Right renal cortex interstitium (tissue), 3 donors: ENCODE measurements around the gene RNASEL. TPM values are rescaled to one million over a fixed set of nuclear protein-coding genes. Genes with fewer than 3 reads are reported as not detected.
"Not testable (repeated sequence)": the region's sequence is repeated elsewhere in the genome, so short reads cannot be mapped to it uniquely, and the experiment has no call there.

Experiments used
- DNase-seq, 3 donors: peaks; one replicate each; pipeline ENCODE4 v3.0.0-alpha.2; 2013; ENCODE audit warnings: low read depth in 3 of 3, low spot score in 2 of 3
- polyA plus RNA-seq, 3 donors: library from polyadenylated mRNA; unstranded; fragments of 120-200 nt; gene quantifications; one replicate each; pipeline ENCODE4 v1.2.1, GENCODE V29; 2013; ENCODE audit not compliant: insufficient read length in 3 of 3

RNASEL gene
- polyA plus RNA-seq, 3 donors = 10.7 to 13.5 (median 10.7) TPM

DNA sequence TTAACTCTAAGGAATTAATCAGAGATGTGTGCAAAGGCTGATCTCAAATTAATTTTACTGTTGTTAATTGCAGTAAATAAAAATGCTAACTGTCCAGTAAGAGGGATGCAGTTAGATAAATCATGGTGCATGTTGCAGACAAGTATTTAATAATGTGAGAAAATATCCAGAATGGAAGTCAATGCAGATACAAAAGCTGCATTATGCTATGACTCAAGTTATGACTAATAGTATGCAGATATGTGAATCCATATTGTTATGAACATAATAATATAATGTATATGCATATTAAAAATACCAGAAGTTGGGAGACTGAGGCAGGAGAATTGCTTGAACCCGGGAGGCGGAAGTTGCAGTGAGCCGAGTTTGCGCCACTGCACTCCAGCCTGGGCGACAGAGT lies 21.4 kb downstream of the RNASEL start:
- no peak for DNase-seq

DNA sequence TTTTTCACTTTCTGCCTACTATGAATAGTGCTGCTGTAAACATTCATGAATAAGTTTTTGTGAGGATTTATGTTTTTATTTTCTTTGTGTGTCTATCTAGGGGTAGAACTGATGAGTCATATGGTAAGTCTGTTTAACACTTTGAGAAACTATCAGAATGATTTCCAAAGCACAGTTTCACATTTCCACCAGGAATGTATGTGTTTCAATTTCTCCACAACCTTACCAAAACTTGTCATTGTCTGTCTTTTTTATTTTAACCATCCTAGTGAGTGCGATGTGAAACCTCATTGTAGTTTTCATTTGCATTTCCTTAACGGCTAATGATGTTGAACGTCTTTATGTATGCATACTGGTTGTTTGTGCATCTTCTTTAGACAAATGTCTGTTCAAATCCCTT lies 23.5 kb downstream of the RNASEL start:
- no peak for DNase-seq

DNA sequence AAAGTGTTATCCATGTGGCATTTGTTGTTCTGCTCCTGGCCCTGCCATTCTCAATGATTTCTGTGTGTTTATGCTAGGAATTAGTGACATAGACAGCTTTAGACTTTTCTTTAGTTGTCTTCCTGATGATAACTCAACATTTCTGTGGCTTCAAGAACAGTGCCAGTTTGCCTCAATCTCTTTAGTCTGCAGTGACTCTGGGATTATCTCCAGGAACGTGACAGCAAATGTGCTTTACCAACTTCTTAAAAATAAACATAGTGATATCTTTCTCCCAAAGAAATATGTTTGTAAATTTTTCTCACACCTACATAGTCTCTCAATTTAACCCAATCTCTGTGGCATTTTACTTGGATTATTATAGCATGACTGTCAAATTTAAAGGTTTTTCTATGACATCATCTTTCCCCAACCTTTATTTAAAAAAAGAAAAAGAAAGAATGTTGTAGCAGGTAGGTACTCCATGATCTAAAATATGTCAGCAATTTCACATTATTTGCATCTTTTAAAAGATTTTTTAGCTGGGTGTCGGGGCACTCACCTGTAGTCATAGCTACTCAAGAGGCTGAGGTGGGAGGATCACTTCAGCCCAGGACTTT lies 24.6 kb downstream of the RNASEL start:
- DNase-seq = no peak

DNA sequence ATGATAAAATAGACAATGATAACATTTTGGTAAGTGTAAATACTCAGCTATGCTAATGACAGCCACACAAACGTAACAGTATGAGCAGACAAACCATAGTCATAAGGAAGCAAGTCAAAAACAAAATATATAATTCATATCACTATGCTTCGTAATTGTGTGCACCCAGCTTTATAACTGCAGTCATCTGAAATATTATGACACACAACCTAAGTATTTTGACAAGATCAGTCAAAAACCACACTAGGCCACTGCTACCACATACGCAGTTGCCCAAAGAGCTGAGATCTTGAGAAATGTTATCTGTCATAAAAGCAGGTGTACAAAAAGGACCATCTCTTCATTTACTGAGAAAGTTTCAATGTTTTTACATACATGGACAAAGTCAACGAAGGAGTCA lies 26.0 kb downstream of the RNASEL start:
- no peak for DNase-seq

DNA sequence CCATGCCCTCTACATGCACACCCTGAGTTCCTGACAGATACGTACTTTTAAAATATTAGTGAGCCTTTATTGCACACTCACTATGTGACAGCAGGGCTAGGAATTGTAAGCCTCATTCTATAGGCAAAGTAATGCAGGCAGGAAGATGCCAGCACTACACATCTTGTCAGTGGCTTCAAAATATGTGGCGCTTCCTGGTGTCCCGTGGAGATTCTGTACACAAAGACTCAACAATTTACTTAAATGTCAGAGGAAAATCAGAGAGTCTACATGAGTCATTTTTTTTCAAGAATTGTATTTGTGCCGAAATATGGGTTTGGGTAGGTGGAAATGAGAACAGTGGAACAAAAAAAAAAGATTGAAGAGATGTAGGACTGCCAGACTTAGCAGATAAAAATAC lies 27.6 kb downstream of the RNASEL start:
- no peak for DNase-seq

DNA sequence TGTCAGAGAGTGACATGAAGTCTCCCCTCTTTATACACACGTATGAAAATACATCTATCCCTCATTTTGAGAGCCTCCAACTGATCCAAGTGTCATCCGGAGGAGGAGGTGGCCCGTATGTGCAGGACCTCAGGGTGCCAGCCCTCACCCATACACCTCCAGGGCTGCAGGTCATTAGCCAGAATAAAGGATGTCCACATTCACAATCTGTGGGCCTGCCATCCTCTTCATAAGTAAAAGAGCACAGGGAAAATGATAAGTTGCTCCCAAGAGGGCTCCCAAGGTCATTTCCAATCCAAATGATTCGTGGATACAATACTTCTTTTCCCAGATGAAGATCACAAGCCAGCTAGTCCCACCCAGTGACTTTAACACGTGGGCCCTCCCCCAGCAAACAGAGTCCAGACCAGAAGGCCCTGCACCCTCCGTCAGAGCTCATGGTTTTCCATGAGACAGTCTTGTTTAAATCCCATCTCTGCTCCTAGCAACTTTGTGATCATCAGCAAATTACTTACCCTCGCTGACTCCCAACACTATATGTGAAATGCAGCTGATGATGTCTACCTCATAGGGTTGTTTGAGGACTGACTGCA lies 28.6 kb downstream of the RNASEL start:
- DNase-seq = no peak

DNA sequence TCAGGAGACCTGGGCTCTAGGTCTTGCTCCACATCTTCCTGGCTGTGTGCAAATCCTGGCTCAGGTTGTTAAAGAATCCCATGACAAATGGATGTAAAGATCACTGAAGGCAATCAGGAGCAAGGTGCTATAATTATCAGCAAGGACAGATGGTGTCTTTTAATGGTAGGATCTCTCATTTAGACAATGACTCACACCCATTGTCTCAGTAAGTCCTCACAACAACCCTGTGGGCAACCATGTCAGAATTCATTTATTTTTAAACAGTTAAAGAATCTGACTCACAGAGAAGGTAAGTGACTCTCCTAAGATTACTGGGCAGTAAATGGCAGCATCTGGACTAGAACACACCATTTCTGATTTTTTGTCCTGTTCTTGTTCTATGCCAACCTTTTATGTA lies 32.8 kb downstream of the RNASEL start:
- no peak for DNase-seq

DNA sequence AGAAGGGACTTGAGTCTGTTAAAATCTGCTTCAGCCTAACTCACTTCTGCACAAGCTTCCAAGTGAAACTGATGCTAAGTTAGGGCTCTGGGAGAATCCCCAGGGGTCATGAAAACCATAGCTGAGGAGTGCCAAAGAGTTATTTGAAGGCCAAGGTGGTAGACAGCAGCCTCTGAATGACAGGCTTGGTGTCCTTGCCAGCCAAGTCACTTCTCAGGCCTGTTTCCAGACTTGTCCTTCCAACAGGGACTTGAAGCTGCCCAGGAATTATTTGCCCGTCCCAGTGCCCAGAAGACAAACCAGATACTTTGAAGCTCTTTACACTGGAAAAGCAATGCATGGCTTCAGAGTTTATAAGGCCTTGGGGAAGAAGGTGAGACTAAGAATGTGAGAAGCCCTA lies 33.6 kb downstream of the RNASEL start:
- no peak for DNase-seq

DNA sequence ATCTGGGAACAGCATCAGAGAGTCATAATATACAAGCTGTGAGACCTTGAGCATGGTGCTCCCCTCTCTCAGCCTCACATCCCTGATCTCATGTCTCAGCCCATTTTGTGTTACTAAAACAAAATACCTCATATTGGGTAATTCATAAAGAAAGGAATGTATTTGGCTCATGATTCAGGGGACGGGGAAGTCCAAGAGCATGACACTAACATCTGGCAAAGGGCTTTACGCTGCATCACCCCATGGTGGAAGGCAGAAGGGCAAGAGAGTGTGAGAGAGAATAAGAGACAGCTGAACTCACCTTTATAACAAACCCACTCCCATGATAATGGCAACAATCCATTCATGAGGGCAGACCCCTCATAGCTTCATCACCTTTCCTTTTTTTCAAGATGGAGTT lies 36.5 kb downstream of the RNASEL start:
- no peak for DNase-seq

DNA sequence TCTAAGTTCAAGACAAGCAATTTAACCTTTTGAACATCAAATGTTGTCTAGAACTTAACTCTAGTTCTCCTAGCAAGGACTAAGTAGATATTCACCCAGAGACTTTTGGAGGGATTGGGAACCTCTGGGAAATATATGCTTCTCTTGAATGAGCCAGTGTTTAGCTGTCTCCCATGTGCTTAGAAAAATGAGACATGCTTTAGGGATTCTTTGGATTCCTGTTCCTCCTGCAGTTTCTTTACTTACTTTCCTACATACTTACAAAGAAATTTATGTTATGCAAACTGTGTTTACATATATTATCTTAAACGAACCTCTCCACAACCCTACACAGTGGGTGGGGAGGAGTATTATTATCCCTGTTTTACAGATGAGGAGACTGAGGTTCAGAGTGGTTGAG lies 39.2 kb downstream of the RNASEL start:
- DNase-seq = no peak

DNA sequence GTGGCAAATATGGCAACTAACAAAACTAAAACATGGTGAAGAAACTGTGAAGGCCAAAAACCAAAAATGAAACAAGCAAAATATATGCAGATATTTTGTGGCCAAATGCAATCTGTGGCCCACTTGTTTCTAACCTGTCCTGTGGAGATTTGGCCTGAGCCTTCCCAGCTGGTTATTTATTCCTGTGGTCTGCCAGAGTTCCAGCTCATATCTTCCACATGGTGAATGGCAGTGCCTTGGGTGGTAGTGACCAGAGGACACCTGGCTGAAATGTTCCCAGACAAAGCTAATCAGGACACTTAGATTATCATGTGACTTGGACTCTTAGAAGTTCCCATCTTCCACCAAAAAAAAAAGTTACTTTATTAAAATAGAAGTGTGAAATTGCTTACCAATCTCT lies 39.7 kb downstream of the RNASEL start:
- no peak for DNase-seq

DNA sequence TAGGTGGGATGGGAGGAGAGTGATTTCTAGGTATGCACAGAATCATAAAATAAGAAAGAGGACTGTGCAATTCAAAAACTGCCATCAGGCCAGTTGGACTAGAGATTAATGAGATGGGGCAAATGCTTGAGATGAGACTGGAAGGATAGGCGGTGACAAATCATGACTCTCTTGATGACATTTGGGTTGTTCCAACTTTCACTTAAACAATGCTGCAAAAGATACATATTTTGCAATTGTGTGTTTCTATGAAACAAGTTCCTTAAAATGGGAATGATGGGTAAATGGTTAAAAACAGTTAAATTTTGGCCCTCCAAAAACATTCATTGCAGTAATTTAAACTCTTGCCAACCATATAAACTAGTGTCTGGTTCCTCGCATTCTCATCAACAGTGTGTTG lies 55.2 kb downstream of the RNASEL start:
- no peak for DNase-seq

DNA sequence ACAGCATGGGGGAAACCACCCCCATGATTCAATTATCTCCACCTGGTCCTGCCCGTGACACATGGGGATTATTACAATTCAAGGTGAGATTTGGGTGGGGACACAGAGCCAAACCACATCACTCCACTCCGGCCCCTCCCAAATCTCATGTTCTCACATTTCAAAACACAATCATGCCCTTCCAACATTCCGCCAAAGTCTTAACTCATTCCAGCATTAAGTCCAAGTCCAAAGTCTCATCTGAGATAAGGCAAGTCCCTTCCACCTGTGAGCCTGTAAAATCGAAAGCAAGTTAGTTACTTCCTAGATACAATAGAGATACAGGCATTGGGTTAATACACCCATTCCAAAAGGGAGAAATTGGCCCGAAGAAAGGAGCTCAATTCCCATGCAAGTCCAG lies 60.9 kb downstream of the RNASEL start:
- DNase-seq = not testable (repeated sequence)

DNA sequence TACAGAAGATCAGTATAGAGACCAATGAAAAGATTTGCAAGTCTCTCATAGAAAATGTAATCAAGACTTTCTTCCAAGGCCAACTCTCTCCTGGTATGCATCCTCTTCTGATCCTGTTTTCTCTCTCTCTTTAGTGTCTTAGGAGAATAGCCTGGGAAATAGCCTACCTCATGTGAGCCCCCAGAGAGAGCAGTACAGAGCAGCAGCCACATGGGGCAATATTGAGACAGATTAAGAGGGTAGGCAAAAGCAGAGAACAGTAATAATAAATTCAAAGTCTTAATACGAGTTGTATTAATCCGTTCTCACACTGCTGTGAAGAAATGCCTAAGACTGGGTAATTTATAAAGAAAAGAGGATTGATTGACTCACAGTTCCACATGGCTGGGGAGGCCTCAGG lies 61.4 kb downstream of the RNASEL start:
- DNase-seq = no peak

DNA sequence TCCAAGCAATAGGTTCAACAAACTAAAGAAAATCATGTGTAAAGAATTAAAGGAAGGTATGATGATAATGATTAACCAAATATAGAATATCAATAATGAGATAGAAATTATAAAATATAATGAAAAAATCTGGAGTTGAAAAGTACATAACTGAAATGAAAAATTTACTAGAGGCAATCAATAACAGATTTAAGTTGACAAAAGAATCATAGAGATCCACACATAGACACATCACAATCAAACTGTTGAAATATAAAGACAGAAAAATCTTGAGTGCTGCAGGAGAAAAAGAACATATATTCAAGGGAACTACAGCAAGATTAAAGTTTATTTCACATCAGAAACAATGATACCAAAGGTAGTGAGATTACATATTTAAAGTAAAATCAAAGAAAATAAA lies 63.7 kb downstream of the RNASEL start:
- DNase-seq = no peak

Other genes starting within 250 kb of the RNASEL start
- gene GLUL, start 197.5 kb downstream of the RNASEL start, polyA plus RNA-seq = 100 to 1,000 TPM; 300 to 330 (median 328) TPM
- under 1 TPM in 2 of 3 donors, not detected in 1; 0.08 to 0.11 TPM for gene TEDDM1, start 188.6 kb downstream of the RNASEL start, polyA plus RNA-seq
- under 1 TPM in 2 of 3 donors, not detected in 1; 0.07 to 0.10 TPM for gene RGSL1, start 139.1 kb downstream of the RNASEL start, polyA plus RNA-seq
- gene RGS16, start 15.1 kb upstream of the RNASEL start, polyA plus RNA-seq = 1 to 10 TPM in 2 of 3 donors, under 1 TPM in 1; 0.71 to 1.4 (median 1.2) TPM
- gene RGS8, start 95.3 kb upstream of the RNASEL start, polyA plus RNA-seq = under 1 TPM; 0.03 to 0.04 (median 0.03) TPM
- 1 to 10 TPM; 4.5 to 8.7 (median 7.1) TPM for gene NPL, start 200.5 kb upstream of the RNASEL start, polyA plus RNA-seq